RWPE2 (cell line): ENCODE measurements around the gene WWTR1.
A peak's percentile ranks its signal among the peaks of the same experiment; 100 is the strongest.

Experiments
- ATAC-seq: fragments of 200-7000 bp; cut with Tn5 transposase; 3 replicates; pipeline ENCODE4 v1.9.1; 2021; ENCODE audit warnings: low read depth
- DNase-seq: peaks from one replicate; pipeline ENCODE4 v3.0.0-alpha.2; 2020; ENCODE audit warnings: low spot score
- H3K27ac ChIP-seq: fragments of 450-650 bp; 2 replicates; pipeline ENCODE4 v1.5.1; 2017; ENCODE audit warnings: mild to moderate bottlenecking; ENCODE audit not compliant: poor library complexity, severe bottlenecking
- H3K27me3 ChIP-seq: fragments of 250-450 bp; sonication (Bioruptor Pico); 2 replicates; pipeline ENCODE4 v1.5.1; 2021; ENCODE audit warnings: mild to moderate bottlenecking, moderate library complexity; ENCODE audit not compliant: insufficient read depth, poor library complexity, severe bottlenecking
- H3K36me3 ChIP-seq: fragments of 250-450 bp; sonication (Bioruptor Pico); 2 replicates; pipeline ENCODE4 v1.5.1; 2020; ENCODE audit warnings: low read depth, mild to moderate bottlenecking, moderate library complexity
- H3K4me1 ChIP-seq: fragments of 250-450 bp; sonication (Bioruptor Pico); 2 replicates; pipeline ENCODE4 v1.5.1; 2021; ENCODE audit warnings: mild to moderate bottlenecking, moderate library complexity; ENCODE audit not compliant: insufficient read depth, poor library complexity, severe bottlenecking
- H3K4me3 ChIP-seq: fragments of 250-450 bp; sonication (Bioruptor Pico); 2 replicates; pipeline ENCODE4 v1.5.1; 2021; ENCODE audit warnings: mild to moderate bottlenecking, moderate library complexity; ENCODE audit not compliant: severe bottlenecking
- H3K9me3 ChIP-seq: fragments of 250-450 bp; sonication (Bioruptor Pico); 2 replicates; pipeline ENCODE4 v1.5.1; 2021; ENCODE audit warnings: mild to moderate bottlenecking, moderate library complexity; ENCODE audit not compliant: severe bottlenecking
- TF ChIP-seq, protein P1 (sequence below): fragments of 450-650 bp; IDR thresholded peaks from one replicate; pipeline ENCODE4 v1.5.1; 2017; ENCODE audit warnings: mild to moderate bottlenecking, moderate library complexity; ENCODE audit not compliant: poor library complexity, severe bottlenecking

Gene WWTR1

DNA sequence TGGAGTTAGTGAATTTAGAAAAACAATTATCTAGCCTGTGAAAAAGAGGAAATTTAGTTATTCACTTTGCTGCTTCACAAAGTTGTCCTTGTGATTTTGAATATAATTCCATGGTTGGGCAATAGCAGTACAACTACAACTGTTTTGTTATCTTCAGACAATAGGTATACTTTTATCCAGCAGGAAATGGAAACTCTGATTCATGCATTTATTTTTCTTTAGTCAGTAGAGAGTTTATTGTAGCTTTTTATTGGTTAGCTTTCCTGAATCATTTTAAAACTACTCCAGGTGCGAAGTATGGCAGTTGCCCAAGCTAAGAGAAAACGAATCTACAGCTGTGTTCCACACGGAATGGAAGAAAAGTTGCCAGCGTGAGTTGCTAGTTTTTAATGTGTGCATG, 103.0 kb downstream of the WWTR1 start:
- Histone ChIP-seq H3K36me3 (peaks cover 6% of the 10 kb centered on the region; the same call in 1 of the 2 replicates), H3K27me3 (no peaks in the 10 kb centered on the region), H3K27ac (peak overlapping the region; percentile 71), H3K4me1 (peaks cover 18% of the 10 kb centered on the region), H3K4me3 (no peak overlapping the region), H3K9me3 (no peaks in the 10 kb centered on the region)
- ATAC-seq, result peak; percentile 96
- DNase-seq, result no peak
- TF ChIP-seq, protein P1, sequence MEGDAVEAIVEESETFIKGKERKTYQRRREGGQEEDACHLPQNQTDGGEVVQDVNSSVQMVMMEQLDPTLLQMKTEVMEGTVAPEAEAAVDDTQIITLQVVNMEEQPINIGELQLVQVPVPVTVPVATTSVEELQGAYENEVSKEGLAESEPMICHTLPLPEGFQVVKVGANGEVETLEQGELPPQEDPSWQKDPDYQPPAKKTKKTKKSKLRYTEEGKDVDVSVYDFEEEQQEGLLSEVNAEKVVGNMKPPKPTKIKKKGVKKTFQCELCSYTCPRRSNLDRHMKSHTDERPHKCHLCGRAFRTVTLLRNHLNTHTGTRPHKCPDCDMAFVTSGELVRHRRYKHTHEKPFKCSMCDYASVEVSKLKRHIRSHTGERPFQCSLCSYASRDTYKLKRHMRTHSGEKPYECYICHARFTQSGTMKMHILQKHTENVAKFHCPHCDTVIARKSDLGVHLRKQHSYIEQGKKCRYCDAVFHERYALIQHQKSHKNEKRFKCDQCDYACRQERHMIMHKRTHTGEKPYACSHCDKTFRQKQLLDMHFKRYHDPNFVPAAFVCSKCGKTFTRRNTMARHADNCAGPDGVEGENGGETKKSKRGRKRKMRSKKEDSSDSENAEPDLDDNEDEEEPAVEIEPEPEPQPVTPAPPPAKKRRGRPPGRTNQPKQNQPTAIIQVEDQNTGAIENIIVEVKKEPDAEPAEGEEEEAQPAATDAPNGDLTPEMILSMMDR, result no peak

DNA sequence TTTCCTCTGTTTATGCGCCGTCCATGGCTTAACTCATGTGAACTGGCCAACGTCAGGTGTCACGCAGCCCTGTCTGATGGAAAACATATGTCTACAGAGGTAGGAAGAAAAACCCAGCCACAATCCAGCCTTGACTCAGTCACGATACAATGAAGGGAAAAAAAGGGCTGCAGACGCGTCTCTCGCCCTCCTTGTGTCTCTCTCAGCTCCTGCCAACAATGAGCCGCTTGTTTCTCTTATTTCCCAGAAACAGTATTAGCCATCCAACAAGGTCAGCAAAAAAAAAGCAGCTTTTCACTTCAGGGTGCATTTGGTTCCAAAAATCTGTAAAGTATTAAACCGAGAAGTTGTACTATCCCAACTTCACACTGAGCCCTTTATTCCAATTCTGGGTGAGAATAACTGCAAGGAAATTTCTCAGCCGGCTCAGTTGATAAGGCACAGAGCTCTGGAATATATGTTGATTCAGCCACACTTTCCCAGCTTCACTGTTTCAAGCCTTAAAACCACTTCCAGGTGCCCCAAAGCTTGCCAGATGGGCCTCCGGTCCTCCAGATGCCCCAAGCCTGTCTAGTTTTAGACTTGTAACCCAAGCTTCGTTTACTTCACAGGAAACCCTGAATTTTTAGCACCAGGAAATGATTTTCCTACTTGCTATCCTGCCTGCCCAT, 103.9 kb downstream of the WWTR1 start:
- H3K36me3 ChIP-seq, result peaks cover 6% of the 10 kb centered on the region; the same call in 1 of the 2 replicates
- H3K4me3 ChIP-seq, result no peak overlapping the region
- no peaks in the 10 kb centered on the region for H3K9me3 ChIP-seq
- peaks cover 19% of the 10 kb centered on the region for H3K4me1 ChIP-seq
- TF ChIP-seq, protein P1, result no peak
- no peak for DNase-seq
- H3K27me3 ChIP-seq, result no peaks in the 10 kb centered on the region
- H3K27ac ChIP-seq, result peak overlapping the region; percentile 71
- ATAC-seq, result no peak

DNA sequence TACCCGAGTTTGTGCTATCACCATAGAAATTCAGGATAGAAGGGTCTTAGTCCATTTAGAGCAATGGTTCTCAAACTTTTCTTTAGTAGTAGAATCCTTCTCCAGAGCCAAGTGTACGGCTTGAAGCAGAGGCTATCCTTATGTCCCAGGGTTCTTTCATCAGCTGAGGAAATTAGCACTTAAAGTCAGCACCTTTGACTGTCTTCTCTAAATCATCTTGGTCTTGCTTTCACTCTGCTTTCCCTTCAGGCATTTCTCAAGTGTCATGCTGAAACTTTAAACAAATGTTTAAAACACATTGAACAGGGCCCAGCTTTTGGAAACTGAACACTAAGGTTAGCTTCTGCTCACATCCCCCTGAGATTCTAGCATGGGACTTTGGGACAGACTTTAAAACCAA, 105.1 kb downstream of the WWTR1 start:
- no peak overlapping the region for H3K27ac ChIP-seq
- TF ChIP-seq, protein P1, result no peak
- H3K36me3 ChIP-seq, result peaks cover 6% of the 10 kb centered on the region; the same call in 1 of the 2 replicates
- no peaks in the 10 kb centered on the region for H3K9me3 ChIP-seq
- ATAC-seq, result no peak
- no peak overlapping the region for H3K4me3 ChIP-seq
- peaks cover 29% of the 10 kb centered on the region for H3K4me1 ChIP-seq
- H3K27me3 ChIP-seq, result no peaks in the 10 kb centered on the region
- DNase-seq, result no peak

DNA sequence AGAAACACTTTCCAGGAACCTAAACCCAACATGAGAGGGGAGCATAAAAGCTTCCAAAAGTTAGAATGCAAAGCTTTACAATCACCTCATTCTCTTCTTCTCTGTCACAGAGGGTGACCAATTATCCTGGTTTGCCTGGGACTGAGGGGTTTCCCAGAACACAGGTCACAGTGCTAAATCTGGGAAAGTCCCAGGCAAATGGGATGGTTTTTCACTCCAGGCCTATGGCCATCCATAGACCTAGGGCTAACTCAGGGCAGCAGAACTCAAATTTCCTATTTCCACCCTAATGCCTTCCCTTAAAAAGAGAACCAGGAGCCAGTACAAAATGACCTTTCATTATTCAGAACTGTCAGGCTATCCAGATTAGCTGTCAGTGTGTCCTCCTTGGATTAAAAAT, 106.3 kb downstream of the WWTR1 start:
- Histone ChIP-seq H3K4me1 (peaks cover 29% of the 10 kb centered on the region), H3K9me3 (no peaks in the 10 kb centered on the region)
- no peak for ATAC-seq

More for the DNA sequence above, 106.3 kb downstream of the WWTR1 start:
- H3K4me3 ChIP-seq, result no peak overlapping the region
- no peaks in the 10 kb centered on the region for H3K27me3 ChIP-seq
- no peak for DNase-seq
- H3K27ac ChIP-seq, result no peak overlapping the region
- peaks cover 6% of the 10 kb centered on the region; the same call in 1 of the 2 replicates for H3K36me3 ChIP-seq
- TF ChIP-seq, protein P1, result no peak
